Left lung (tissue), 10 donors: Measurements from ENCODE around the gene FABP6. TPM values are rescaled to one million over a fixed set of nuclear protein-coding genes. Genes with fewer than 3 reads are reported as not detected.

Experiments used
- ATAC-seq: fragments of 200-7000 bp; cut with Tn5 transposase; one replicate; pipeline ENCODE4 v1.9.1; 2020; ENCODE audit warnings: moderate library complexity
- DNase-seq, 4 donors: peaks; one replicate each; pipeline ENCODE4 v3.0.0-alpha.2; 2013 to 2020
- H3K27ac ChIP-seq, 2 donors: fragments of 200-600 bp; sonication (generic) in 1 of 2; one replicate each; pipeline versions ENCODE4 v1.5.0 to v1.8.0; 2020 to 2021
- H3K27me3 ChIP-seq, 2 donors: fragments of 200-600 bp; sonication (generic) in 1 of 2; one replicate each; pipeline versions ENCODE4 v1.5.0 to v1.8.0; 2020 to 2021
- H3K36me3 ChIP-seq, 2 donors: fragments of 200-600 bp; sonication (generic) in 1 of 2; one replicate each; pipeline versions ENCODE4 v1.5.0 to v1.8.0; 2020 to 2021
- H3K4me1 ChIP-seq, 2 donors: fragments of 200-600 bp; one replicate each; pipeline ENCODE4 v1.8.0; 2021
- H3K4me3 ChIP-seq, 2 donors: fragments of 200-600 bp; sonication (generic) in 1 of 2; one replicate each; pipeline versions ENCODE4 v1.5.0 to v1.8.0; 2020 to 2021; ENCODE audit warnings: mild to moderate bottlenecking in 1 of 2
- H3K9me3 ChIP-seq, 2 donors: fragments of 200-600 bp; sonication (generic) in 1 of 2; one replicate each; pipeline versions ENCODE4 v1.5.0 to v1.8.0; 2020 to 2021
- CTCF ChIP-seq, 2 donors: fragments of 200-600 bp; sonication (generic) in 1 of 2; IDR thresholded peaks; one replicate each; pipeline versions ENCODE4 v1.5.0 to v1.8.0; 2021; ENCODE audit warnings: antibody characterized with exemption in 2 of 2
- intact Hi-C, 2 donors: fragments of 100-400 bp; cut with DNase I; formaldehyde crosslinking; loops; one replicate each; pipeline versions ENCODE4 v1.11.2 to v1.14.2; 2022
- polyA plus RNA-seq, 6 donors: library from polyadenylated mRNA; unstranded; fragments of 120-200 nt; gene quantifications; one replicate each; pipeline ENCODE4 v1.2.1, GENCODE V29; 2013; ENCODE audit not compliant: insufficient read length in 6 of 6
- total RNA-seq, 2 donors: library from RNA; stranded (reverse); fragmentation: NEBNext Ultra II Directional; extraction: Animal tissue kit (Norgen Biotek cat#: 25700); gene quantifications; one replicate each; pipeline ENCODE4 v1.2.1, GENCODE V29; 2021
- donor health status: DM: no; HTN: yes; CAD: no.
- donor health status: DM: no; HTN: no; CAD: no.

The FABP6 gene
- total and polyA plus RNA-seq, 8 donors, result 1.1 to 7.3 (median 3.5) TPM; not detected in 1

- peaks cover 4 to 16% of the 10 kb centered on the region in 2 donors for H3K4me1 ChIP-seq
Observed at GRCh38 chr5:160262151-160263074, 33.1 kb downstream of the FABP6 start.

GRCh38 chr5:160263326-160263855 is 34.1 kb downstream of the FABP6 start:
- ATAC-seq (no peak), DNase-seq (no peak)
- H3K9me3 ChIP-seq, result no peaks in the 10 kb centered on the region
- H3K27ac ChIP-seq, result no peak overlapping the region
- no peaks in the 10 kb centered on the region for H3K27me3 ChIP-seq
- no peak overlapping the region for H3K4me3 ChIP-seq
- TF ChIP-seq CTCF (IDR thresholded peaks at IDR 0.05), result no peak
- H3K36me3 ChIP-seq, result peaks cover 0 to 12% of the 10 kb centered on the region in 2 donors
- H3K4me1 ChIP-seq, result peaks cover 6 to 24% of the 10 kb centered on the region in 2 donors
- intact Hi-C loops, result no loop called here

More at GRCh38 chr5:160262151-160263074, 33.1 kb downstream of the FABP6 start:
- Histone ChIP-seq H3K27ac (no peak overlapping the region), H3K4me3 (no peak overlapping the region), H3K27me3 (no peaks in the 10 kb centered on the region), H3K36me3 (peaks cover 0 to 17% of the 10 kb centered on the region in 2 donors), H3K9me3 (no peaks in the 10 kb centered on the region)
- intact Hi-C loops, result no loop called here
- no peak for TF ChIP-seq CTCF (IDR thresholded peaks at IDR 0.05)
- DNase-seq, result no peak
- ATAC-seq, result no peak

- Histone ChIP-seq H3K4me3 (no peak overlapping the region), H3K27ac (no peak overlapping the region), H3K4me1 (peaks cover 19 to 48% of the 10 kb centered on the region in 2 donors), H3K9me3 (no peaks in the 10 kb centered on the region), H3K36me3 (no peaks in the 10 kb centered on the region), H3K27me3 (no peaks in the 10 kb centered on the region)
- ATAC-seq, result no peak
- intact Hi-C loops, result no loop called here
- no peak for TF ChIP-seq CTCF (IDR thresholded peaks at IDR 0.05)
- DNase-seq, result no peak
Observed at GRCh38 chr5:160266044-160266443, 36.7 kb downstream of the FABP6 start.

- H3K4me3 ChIP-seq, result no peak overlapping the region
- TF ChIP-seq CTCF (IDR thresholded peaks at IDR 0.05), result no peak
- no peak overlapping the region for H3K27ac ChIP-seq
- peaks cover 23 to 51% of the 10 kb centered on the region in 2 donors for H3K4me1 ChIP-seq
- H3K9me3 ChIP-seq, result no peaks in the 10 kb centered on the region
- intact Hi-C loops, result no loop called here
- ATAC-seq (no peak), DNase-seq (no peak)
- no peaks in the 10 kb centered on the region for H3K27me3 ChIP-seq
- no peaks in the 10 kb centered on the region for H3K36me3 ChIP-seq
Observed at GRCh38 chr5:160266752-160267345, 37.5 kb downstream of the FABP6 start.

- H3K4me1 ChIP-seq, result peaks cover 23 to 43% of the 10 kb centered on the region in 2 donors
- H3K4me3 ChIP-seq, result no peak overlapping the region
- no peaks in the 10 kb centered on the region for H3K9me3 ChIP-seq
- DNase-seq (no peak), ATAC-seq (no peak)
- intact Hi-C loops, result no loop called here
- no peaks in the 10 kb centered on the region for H3K36me3 ChIP-seq
- peak overlapping the region in 1 of 2 donors; percentile 66 for H3K27ac ChIP-seq
- H3K27me3 ChIP-seq, result no peaks in the 10 kb centered on the region
- TF ChIP-seq CTCF (IDR thresholded peaks at IDR 0.05), result no peak
Observed at GRCh38 chr5:160268121-160268520, 38.8 kb downstream of the FABP6 start.
